Activated CD4-positive, CD25-positive, alpha-beta regulatory T cell treated with anti-CD3 and anti-CD28 coated beads, Interleukin-2, amount 50 U/mL, for 24 hours (primary cell): ENCODE results near the gene CREB5.

Experiments used
- ATAC-seq, 2 donors: fragments of 150-1000 bp; cut with Tn5 transposase; one replicate each; pipeline ENCODE4 v1.10.0; 2021; ENCODE audit warnings: mild to moderate bottlenecking in 1 of 2, moderate library complexity in 1 of 2

CREB5 gene

GRCh38 chr7:28836716-28837115 lies 424.4 kb downstream of the CREB5 start:
- no peak for ATAC-seq

DNA sequence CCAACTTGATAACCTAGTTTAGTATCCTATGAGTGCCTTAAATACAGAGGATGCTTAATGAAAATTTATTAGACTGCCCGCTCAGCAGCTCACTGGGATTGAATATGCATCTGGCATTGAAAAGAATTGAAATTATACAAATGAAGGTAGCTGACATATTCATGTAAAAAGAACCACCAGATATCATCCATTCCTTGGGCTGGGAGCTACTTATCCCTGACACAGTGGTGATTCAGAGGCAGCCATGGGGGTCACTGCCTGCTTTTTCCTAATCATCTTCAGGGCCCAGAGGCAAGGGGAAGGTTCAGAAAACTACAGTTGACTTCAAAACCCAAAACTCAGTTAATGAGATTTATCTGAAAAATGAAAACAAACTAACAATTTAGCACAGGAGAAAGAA lies 424.9 kb downstream of the CREB5 start:
- no peak for ATAC-seq

DNA sequence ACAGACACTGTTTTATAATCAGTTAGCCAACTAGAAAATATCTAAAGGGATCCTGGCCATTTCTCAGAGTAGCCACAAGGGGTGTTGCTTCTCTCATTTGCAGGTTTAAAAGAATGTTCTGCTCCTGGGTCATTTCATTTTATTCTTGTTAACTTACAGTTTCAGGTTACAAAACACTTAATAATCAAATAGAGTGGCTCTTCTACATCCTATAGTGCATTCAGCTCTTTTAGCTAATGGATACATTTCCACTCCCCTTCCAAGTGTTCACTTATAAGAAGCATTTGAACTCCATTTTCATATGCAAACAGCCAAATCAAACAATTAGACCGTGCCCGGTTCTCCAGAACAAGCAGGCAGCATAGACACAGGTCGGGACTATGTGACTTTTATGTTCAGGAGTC lies 428.3 kb downstream of the CREB5 start:
- ATAC-seq = no peak

DNA sequence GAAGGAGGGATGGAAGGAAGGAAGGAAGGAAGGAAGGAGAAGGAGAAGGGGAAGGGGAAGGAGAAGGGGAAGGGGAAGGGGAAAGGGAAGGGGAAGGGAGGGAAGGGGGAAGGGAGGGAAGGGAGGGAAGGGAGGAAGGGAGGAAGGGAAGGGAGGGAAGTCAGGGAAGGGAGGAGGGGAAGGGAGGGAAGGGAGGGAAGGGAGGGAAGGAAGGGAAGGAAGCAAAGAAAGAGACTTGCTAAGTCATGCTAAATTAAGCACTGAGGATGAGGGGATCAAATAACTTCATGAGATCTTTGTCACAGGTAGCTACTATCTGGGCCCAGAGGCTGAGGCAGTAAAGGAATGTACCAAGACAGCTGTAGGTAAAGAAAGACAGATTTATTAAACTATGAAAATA lies 429.4 kb downstream of the CREB5 start:
- ATAC-seq = no peak

DNA sequence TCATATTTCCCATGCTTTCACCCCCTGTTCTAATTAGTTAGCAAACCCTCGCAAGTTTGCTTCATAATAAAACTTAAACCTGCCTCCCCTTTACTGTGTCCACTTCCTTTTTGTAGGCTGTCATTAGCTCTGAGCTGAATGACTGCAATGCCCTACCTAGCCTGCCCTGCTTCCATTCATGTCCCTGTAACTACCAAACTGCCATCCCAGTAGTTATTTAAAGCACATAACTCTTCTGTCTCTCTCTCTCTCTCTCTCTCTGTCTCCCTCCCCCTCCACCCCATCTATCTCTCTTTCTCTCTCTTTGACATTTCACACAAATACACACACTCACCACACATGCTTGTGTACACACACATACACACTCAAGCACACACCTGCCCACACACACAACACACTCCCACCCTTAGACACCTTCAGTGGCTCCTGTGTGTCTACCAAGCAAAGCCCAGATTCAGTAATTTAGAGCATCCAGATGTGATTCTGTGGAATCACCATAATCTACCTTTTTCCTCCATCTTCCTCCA lies 430.5 kb downstream of the CREB5 start:
- no peak for ATAC-seq

GRCh38 chr7:28845106-28845505 lies 432.8 kb downstream of the CREB5 start:
- no peak for ATAC-seq

- no peak for ATAC-seq
These were observed 434.9 kb downstream of the CREB5 start for GRCh38 chr7:28847176-28847575.

GRCh38 chr7:28847681-28848080 lies 435.4 kb downstream of the CREB5 start:
- ATAC-seq = no peak

DNA sequence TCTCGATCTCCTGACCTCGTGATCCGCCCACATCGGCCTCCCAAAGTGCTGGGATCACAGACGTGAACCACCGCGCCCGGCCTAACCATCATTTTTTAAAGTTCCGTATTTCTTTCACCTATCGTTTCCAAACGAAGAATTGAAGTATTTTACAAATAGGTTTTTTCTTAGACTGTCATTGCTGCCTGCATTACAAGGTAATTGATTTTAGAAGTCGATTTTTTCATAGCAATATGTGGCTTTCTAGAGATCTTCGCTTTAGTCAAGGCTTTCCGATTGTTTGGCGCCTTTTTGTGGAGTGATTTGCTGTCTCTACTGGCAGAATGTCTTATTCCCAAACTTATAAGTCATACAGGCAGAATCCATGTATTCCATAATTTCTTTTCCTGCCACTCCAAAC lies 436.6 kb downstream of the CREB5 start:
- no peak for ATAC-seq

DNA sequence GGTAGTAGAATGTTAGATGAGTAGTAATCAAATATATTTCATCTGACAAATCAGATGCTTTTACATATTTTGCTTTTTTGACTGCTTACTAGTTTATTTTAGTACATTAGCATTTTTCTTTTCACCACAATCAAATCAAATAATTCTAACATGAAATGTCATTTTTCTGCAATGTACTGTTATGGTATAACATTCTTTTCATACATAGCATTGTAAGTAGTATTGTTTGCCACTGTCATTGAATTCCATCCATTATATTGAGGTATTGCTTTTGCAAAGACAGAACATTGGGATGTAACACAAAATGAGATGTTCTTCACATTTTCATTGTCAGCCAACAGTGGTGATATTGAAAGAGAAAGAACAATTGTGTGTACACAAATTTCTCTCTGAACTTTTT lies 438.4 kb downstream of the CREB5 start:
- ATAC-seq = no peak

DNA sequence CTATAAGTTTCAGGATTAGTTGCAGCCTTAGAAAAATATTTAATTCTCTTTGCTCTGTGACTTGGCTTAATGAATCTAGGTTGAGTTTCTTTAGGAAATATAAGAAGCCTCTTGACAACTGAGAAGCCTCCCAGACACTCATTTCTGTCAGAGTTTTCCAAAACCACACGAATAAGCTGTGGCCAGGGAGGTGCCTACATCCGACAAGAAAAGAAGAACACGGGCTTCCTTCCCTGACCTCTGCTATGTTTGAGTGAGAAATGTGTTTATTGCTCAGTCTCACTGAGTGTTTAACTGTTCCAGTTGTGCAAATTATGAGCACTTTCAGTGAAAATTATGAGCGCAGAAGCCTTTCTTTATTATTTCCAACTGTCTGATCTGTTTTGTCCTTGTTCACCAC lies 440.8 kb downstream of the CREB5 start:
- no peak for ATAC-seq

DNA sequence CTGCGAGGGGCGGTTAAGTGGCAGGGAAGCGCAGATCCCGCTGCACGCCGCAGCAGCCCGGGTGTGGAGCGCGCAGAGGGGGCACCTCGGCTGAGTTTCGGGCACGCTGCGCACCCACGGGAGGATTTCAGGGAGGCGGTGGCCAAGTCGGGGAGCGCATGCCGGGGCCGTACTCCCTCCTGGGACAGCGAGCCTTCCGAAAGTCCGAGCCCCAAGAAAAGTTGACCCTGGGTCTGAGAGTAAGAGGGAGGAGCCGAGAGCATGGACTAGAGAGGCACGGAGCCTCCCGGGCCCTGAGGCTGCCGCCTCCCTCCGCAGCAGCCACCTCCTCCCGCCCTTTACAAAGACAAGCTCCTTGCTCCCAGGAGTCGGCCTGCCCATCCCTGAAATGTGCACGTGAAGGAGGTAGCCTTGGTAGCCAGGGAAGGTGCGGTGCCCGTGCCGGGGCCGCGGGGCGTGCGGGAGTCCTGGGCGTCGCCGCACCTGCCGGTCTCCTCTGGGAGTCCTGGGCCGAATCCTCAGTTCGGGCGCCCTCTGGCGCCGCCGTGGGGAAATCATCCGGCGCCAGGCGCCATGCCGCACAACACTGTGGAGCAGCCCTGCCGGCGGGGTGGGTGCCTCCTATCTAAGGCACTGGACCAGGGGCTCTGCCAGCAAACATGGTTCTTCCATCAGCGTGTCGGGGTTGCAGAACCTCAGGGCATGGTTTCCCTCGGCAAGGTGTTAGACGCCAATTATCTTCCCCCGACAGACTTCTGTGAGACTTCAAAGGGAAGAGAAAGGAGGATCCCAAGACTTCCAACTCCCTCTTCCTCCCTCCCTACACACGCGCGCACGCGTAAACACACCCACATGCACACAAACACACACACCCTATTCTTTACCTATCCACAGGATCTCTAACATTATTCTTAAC lies 441.8 kb downstream of the CREB5 start:
- peak; percentile 95 to 96 for ATAC-seq

GRCh38 chr7:28854750-28855074 lies 442.4 kb downstream of the CREB5 start:
- ATAC-seq = no peak

DNA sequence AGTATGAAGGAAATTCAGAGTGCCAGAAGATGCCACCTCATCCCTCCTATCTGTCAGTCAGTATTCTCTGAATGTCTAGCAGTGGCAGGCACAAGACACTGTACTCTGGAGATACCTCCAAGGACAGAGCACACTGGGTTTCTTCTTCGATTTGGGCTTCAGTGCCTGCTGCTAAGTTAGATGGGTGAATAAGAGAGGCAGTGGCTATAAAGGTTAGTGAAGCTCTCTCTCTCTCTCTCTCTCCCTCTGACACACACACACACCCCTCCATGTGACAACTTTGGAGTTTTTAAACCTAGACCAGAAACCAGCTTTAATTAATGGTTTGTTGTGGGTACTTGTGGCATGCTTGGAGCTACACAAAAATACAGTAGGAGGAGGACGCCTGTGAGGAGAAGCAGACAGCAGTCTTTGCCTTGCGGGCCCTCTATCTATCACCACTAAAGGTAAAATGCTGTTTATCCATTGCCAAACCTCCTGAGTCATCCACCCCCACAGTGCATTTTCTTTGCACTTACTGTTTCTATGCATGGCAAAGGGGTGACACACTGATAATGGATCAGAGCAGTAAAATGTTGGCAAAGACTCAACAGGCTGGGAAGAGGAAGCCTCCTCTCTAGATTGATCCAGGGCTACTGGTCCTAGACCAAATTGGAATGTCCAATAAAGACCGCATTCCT lies 443.4 kb downstream of the CREB5 start:
- no peak for ATAC-seq

- no peak for ATAC-seq
These were observed 444.3 kb downstream of the CREB5 start for GRCh38 chr7:28856656-28857055.

GRCh38 chr7:28858206-28858605 lies 445.9 kb downstream of the CREB5 start:
- no peak for ATAC-seq

DNA sequence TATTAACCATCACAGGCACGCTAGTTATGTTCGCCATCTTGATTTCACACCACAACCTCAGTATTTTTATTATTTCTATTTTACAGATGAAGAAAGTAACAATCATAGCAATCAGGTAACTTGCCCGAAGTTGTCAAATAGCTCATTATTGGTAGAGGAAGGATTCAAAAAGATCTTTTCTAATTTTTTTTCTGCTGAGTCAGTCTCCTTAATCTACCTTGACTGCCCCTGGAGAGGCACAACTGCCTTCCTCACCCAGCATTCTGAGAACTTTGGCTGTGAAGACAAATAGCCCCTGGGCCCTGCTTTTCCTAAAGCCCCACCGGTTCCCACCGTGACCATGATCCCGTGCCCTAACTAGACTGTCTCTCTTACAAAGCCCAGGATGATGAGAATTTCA lies 446.6 kb downstream of the CREB5 start:
- ATAC-seq = no peak

DNA sequence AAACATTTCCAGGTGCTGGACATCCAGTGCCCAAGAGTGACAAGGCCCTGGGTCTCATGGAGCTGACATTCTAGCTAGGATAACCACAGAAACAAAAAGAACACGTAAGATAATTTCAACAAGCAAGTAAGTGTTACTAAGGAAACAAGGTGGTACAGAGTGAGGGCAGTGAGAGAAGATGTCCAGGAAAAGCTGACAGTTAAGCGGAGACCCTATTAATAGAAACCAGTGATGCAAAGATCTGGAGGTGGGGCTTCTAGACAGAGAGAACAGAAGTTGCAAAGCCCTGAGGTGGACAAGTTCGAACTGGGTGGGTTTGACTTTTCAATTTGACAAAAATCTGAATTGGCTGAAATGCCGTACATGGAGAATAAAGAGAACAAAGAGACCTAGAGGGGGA lies 449.5 kb downstream of the CREB5 start:
- no peak for ATAC-seq

DNA sequence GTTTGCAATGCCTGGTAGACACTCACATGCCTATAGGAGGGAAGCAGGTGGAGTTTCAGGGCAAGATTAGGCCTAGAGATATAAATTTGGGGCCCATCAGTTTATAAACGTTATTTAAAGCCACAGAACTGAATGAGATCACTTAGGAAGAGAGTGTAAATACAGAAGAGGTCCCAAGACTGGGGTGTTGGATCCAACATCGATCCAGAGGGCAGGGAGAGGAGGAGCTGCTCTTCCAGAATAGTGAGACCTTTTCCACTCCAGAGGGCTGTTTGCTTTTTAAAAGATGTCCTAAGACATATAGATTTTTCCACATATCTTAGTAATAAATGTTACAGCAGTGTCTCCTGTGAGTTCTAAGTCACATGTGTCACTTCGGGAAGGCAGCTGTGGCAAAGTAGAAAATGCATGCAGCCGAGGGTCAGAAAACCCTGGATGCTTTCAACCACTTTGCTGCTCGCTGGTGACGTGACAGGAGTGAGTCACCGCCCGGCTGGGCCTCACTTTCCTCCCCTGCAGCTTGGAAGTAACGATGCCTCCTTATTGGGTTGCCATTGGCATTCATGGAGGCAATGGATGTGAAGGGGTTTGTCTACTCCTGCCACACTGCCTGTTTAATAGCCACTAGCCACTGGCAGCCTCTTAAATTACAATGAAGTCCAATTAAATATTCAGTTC lies 450.4 kb downstream of the CREB5 start:
- ATAC-seq = no peak

GRCh38 chr7:28865601-28866144 lies 453.4 kb downstream of the CREB5 start:
- no peak for ATAC-seq

GRCh38 chr7:28868712-28869111 lies 456.4 kb downstream of the CREB5 start:
- ATAC-seq = no peak

DNA sequence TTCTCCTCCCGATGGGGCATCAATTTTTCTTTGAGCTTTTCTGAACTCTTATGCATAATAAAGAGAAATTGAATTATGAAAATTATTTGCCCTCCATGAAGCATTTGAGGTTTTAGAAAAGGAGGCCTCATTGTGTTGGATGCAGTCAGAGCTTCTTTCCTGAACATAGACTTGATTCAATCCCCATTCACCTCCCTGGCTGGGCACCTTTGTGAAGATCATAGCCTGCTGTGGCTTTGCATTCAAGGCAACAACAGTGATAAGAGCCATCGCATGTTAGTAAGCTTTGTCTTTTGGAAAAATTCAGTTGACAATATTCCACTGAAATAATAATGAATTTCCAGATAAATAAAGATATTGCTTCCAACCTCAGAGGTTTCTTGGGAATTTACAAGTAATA lies 458.8 kb downstream of the CREB5 start:
- no peak for ATAC-seq

DNA sequence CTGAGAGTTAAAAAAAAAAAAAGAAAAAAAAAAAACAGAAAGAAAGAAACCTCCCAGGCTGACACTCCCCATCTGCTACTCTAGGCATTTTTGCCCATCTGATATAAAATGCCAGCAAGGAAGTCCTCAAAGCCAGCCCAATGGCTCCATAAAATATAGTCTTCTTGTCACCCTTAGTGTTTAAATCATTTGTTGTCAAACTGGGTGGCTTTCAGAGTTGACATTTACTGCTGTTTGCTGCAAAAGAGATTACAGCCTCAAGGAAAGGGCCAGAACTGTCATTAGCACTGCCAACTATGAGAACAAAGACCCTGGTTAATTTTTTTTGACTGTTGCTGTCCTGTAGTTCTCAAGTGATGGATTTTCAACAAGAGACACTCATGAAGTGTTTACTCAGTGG lies 459.3 kb downstream of the CREB5 start:
- ATAC-seq = no peak
